HEK293T (cell line): ENCODE measurements around the gene TRAPPC2.

Source experiments
- BHLHE40 ChIP-seq: fragments of 450-650 bp; IDR thresholded peaks from 2 replicates; pipeline ENCODE4 v1.6.1; 2016; ENCODE audit warnings: mild to moderate bottlenecking, moderate library complexity, borderline replicate concordance
- ELF4 ChIP-seq: fragments of 450-650 bp; IDR thresholded peaks from 2 replicates; pipeline ENCODE4 v1.6.1; 2017; ENCODE audit warnings: antibody characterized with exemption
- FOXA1 ChIP-seq: fragments of 450-650 bp; IDR thresholded peaks from 2 replicates; pipeline ENCODE4 v1.6.1; 2016; ENCODE audit warnings: mild to moderate bottlenecking
- FOXK2 ChIP-seq: fragments of 450-650 bp; IDR thresholded peaks from 2 replicates; pipeline ENCODE4 v1.6.1; 2016; ENCODE audit warnings: mild to moderate bottlenecking
- L3MBTL2 ChIP-seq: fragments of 450-650 bp; conservative IDR thresholded peaks from 2 replicates; pipeline ENCODE4 v1.6.1; 2016; ENCODE audit warnings: mild to moderate bottlenecking
- NFRKB ChIP-seq: fragments of 450-650 bp; IDR thresholded peaks from 2 replicates; pipeline ENCODE4 v1.6.1; 2016; ENCODE audit warnings: mild to moderate bottlenecking, moderate library complexity
- PKNOX1 ChIP-seq: fragments of 450-650 bp; IDR thresholded peaks from 2 replicates; pipeline ENCODE4 v1.6.1; 2016
- SP1 ChIP-seq: fragments of 450-650 bp; IDR thresholded peaks from 2 replicates; pipeline ENCODE4 v1.6.1; 2017
- SUZ12 ChIP-seq: fragments of 450-650 bp; IDR thresholded peaks from 2 replicates; pipeline ENCODE4 v1.6.1; 2016; ENCODE audit warnings: mild to moderate bottlenecking
- ZNF384 ChIP-seq: fragments of 450-650 bp; IDR thresholded peaks from 2 replicates; pipeline ENCODE4 v1.6.1; 2016

GRCh38 chrX:13750812-13751211, 16.4 kb upstream of the TRAPPC2 start:
- TF ChIP-seq ZNF384: no peak
- no peak for TF ChIP-seq ELF4
- TF ChIP-seq SUZ12: no peak
- no peak for TF ChIP-seq FOXA1
- no peak for TF ChIP-seq SP1
- no peak for TF ChIP-seq PKNOX1
- no peak for TF ChIP-seq NFRKB
- TF ChIP-seq L3MBTL2: no peak
- TF ChIP-seq FOXK2: no peak
- TF ChIP-seq BHLHE40: no peak
